ENCODE results near the gene OGFOD2.
"Not testable (repeated sequence)": the region's sequence is repeated elsewhere in the genome, so short reads cannot be mapped to it uniquely, and the experiment has no call there.

OGFOD2 gene

GRCh38 chr12:123011701-123012100 lies 36.7 kb downstream of the OGFOD2 start:
- no peak overlapping the region for H3K27ac ChIP-seq
- TF ChIP-seq CTCF (conservative IDR thresholded peaks at IDR 0.05): no peak

- H3K27ac ChIP-seq: no peak overlapping the region
- no peak for TF ChIP-seq CTCF (conservative IDR thresholded peaks at IDR 0.05)
These were observed 38.4 kb downstream of the OGFOD2 start for GRCh38 chr12:123013185-123014095.

GRCh38 chr12:123014473-123014872 lies 39.4 kb downstream of the OGFOD2 start:
- H3K27ac ChIP-seq: not testable (repeated sequence)

GRCh38 chr12:123017753-123018152 lies 42.7 kb downstream of the OGFOD2 start:
- H3K27ac ChIP-seq: no peak overlapping the region
- no peak for TF ChIP-seq CTCF (conservative IDR thresholded peaks at IDR 0.05)

- TF ChIP-seq CTCF (conservative IDR thresholded peaks at IDR 0.05): no peak
- H3K27ac ChIP-seq: no peak overlapping the region
These were observed 44.7 kb downstream of the OGFOD2 start for GRCh38 chr12:123019841-123020138.

GRCh38 chr12:123021688-123022604 lies 46.9 kb downstream of the OGFOD2 start:
- TF ChIP-seq CTCF (conservative IDR thresholded peaks at IDR 0.05): no peak
- H3K27ac ChIP-seq: no peak overlapping the region

- TF ChIP-seq CTCF (conservative IDR thresholded peaks at IDR 0.05): no peak
- H3K27ac ChIP-seq: no peak overlapping the region
These were observed 47.8 kb downstream of the OGFOD2 start for GRCh38 chr12:123022846-123023245.
